H1 (cell line): ENCODE data around the gene CMTM5. TPM values are rescaled to one million over a fixed set of nuclear protein-coding genes. Genes with fewer than 3 reads are reported as not detected.

ENCODE experiments used
- CTCF ChIA-PET: fragments of 300-600 bp; sonication (Branson Sonifier 250); formaldehyde crosslinking; loops from one replicate; lab custom pipeline; 2021; ENCODE audit not compliant: partially characterized antibody; lab: Charles Lee
- POLR2A ChIA-PET: fragments of 300-600 bp; sonication (Branson Sonifier 250); formaldehyde crosslinking; loops from one replicate; lab custom pipeline; 2021; ENCODE audit warnings: inconsistent platforms; ENCODE audit not compliant: partially characterized antibody; lab: Charles Lee
- DNase-seq, 2 experiments: peaks; one replicate each; pipeline versions ENCODE4 v3.0.0 to v3.0.0-alpha.2; 2010 to 2022; ENCODE audit warnings: low spot score in 2 of 2, low read depth in 1 of 2, mixed read lengths in 1 of 2
- FAIRE-seq: peaks from 2 replicates; lab custom pipeline; 2011; peaks lifted over from hg19 to GRCh38; lab: Jason Lieb, UNC
- H2AFZ ChIP-seq: 2 replicates; pipeline ENCODE4 v1.8.1; 2012; ENCODE audit warnings: low read length, inconsistent platforms
- H2AK5ac ChIP-seq: 2 replicates; pipeline ENCODE4 v1.6.1; 2013; ENCODE audit warnings: low read depth, low read length
- H2BK120ac ChIP-seq: replicated peaks from 2 replicates; pipeline ENCODE3; 2013; ENCODE audit warnings: low read depth, low read length, inconsistent platforms
- H2BK12ac ChIP-seq: 2 replicates; pipeline ENCODE4 v1.6.1; 2013; ENCODE audit warnings: low read depth, low read length
- H2BK15ac ChIP-seq: 2 replicates; pipeline ENCODE4 v1.6.1; 2013; ENCODE audit warnings: low read length
- H2BK20ac ChIP-seq: 2 replicates; pipeline ENCODE4 v1.6.1; 2013; ENCODE audit warnings: low read length
- H2BK5ac ChIP-seq: 2 replicates; pipeline ENCODE4 v1.6.1; 2013; ENCODE audit warnings: low read depth, low read length
- H3K14ac ChIP-seq: 2 replicates; pipeline ENCODE4 v1.6.1; 2013; ENCODE audit warnings: inconsistent platforms; ENCODE audit not compliant: insufficient read length
- H3K18ac ChIP-seq: 2 replicates; pipeline ENCODE4 v1.6.1; 2013; ENCODE audit warnings: low read length; ENCODE audit errors: extremely low read depth
- H3K23ac ChIP-seq: 2 replicates; pipeline ENCODE4 v1.6.1; 2013; ENCODE audit warnings: inconsistent platforms; ENCODE audit not compliant: insufficient read length
- H3K23me2 ChIP-seq: 2 replicates; pipeline ENCODE4 v1.6.1; 2013; ENCODE audit warnings: low read depth, low read length
- H3K27ac ChIP-seq: 2 replicates; pipeline ENCODE4 v1.6.1; 2011; ENCODE audit warnings: low read depth, low read length, inconsistent platforms
- H3K27me3 ChIP-seq, 4 experiments: replicated peaks in 1 of 4; 1 replicate in 1 of 4; 2 replicates in 3 of 4; pipeline versions ENCODE4 v1.6.1 to v1.8.1; 2011 to 2013; ENCODE audit warnings: low read length in 3 of 4, mild to moderate bottlenecking in 3 of 4, inconsistent platforms in 2 of 4, mixed read lengths in 2 of 4, moderate library complexity in 1 of 4; ENCODE audit not compliant: control insufficient read depth in 3 of 4, insufficient read depth in 3 of 4; ENCODE audit errors: extremely low read depth in 1 of 4
- H3K36me3 ChIP-seq, 4 experiments: 2 replicates each; pipeline versions ENCODE4 v1.6.1 to v1.8.1; 2011 to 2013; ENCODE audit warnings: mild to moderate bottlenecking in 4 of 4, low read length in 3 of 4, moderate library complexity in 2 of 4, control low read depth in 1 of 4, inconsistent platforms in 1 of 4; ENCODE audit not compliant: insufficient read depth in 4 of 4, control insufficient read depth in 2 of 4
- H3K4ac ChIP-seq: replicated peaks from 2 replicates; pipeline ENCODE3; 2013; ENCODE audit warnings: low read length, low read depth, mixed read lengths, inconsistent platforms; ENCODE audit not compliant: insufficient read length
- H3K4me1 ChIP-seq, 4 experiments: replicated peaks in 1 of 4; 1 replicate in 1 of 4; 2 replicates in 3 of 4; pipeline versions ENCODE4 v1.6.1 to v1.8.1; 2011 to 2013; ENCODE audit warnings: low read length in 3 of 4, inconsistent platforms in 2 of 4, mixed read lengths in 1 of 4; ENCODE audit not compliant: insufficient read depth in 4 of 4, control insufficient read depth in 3 of 4
- H3K4me2 ChIP-seq, 2 experiments: 2 replicates each; pipeline versions ENCODE4 v1.6.1 to v1.8.1; 2011 to 2013; ENCODE audit warnings: low read depth in 2 of 2, low read length in 2 of 2, control low read depth in 1 of 2, inconsistent platforms in 1 of 2, mild to moderate bottlenecking in 1 of 2; ENCODE audit not compliant: insufficient read depth in 1 of 2
- H3K4me3 ChIP-seq, 4 experiments: fragments of 200-600, 300-600 bp in 1 of 4; sonication (generic), shearing (Covaris generic), sonication (Bioruptor Twin) in 1 of 4; 2 replicates each; pipeline versions ENCODE4 v1.5.1 to v1.8.1; 2011 to 2016; ENCODE audit warnings: low read length in 4 of 4, low read depth in 3 of 4, control low read depth in 2 of 4, inconsistent platforms in 2 of 4, mild to moderate bottlenecking in 2 of 4, mixed read lengths in 1 of 4, moderate library complexity in 1 of 4; ENCODE audit not compliant: insufficient read depth in 2 of 4; ENCODE audit errors: extremely low read depth in 1 of 4
- H3K56ac ChIP-seq: replicated peaks from 2 replicates; pipeline ENCODE3; 2013; ENCODE audit warnings: low read depth, mild to moderate bottlenecking, mixed read lengths, low read length, inconsistent platforms; ENCODE audit not compliant: insufficient read length
- H3K79me1 ChIP-seq: 2 replicates; pipeline ENCODE4 v1.6.1; 2013; ENCODE audit warnings: low read depth, low read length, control low read depth
- H3K79me2 ChIP-seq, 2 experiments: 2 replicates each; pipeline versions ENCODE4 v1.6.1 to v1.8.1; 2012 to 2013; ENCODE audit warnings: low read length in 2 of 2, mild to moderate bottlenecking in 2 of 2, inconsistent platforms in 1 of 2; ENCODE audit not compliant: insufficient read depth in 2 of 2, control insufficient read depth in 1 of 2
- H3K9ac ChIP-seq, 4 experiments: replicated peaks in 1 of 4; 1 replicate in 1 of 4; 2 replicates in 3 of 4; pipeline versions ENCODE4 v1.6.1 to v1.8.1; 2011 to 2013; ENCODE audit warnings: low read depth in 3 of 4, low read length in 3 of 4, control low read depth in 2 of 4, mild to moderate bottlenecking in 2 of 4, moderate library complexity in 2 of 4, inconsistent platforms in 1 of 4; ENCODE audit errors: extremely low read depth in 1 of 4
- H3K9me3 ChIP-seq, 2 experiments: 2 replicates each; pipeline versions ENCODE4 v1.6.1 to v1.8.1; 2012 to 2013; ENCODE audit warnings: mild to moderate bottlenecking in 2 of 2, moderate library complexity in 2 of 2, control low read depth in 1 of 2, inconsistent platforms in 1 of 2, low read depth in 1 of 2, low read length in 1 of 2, mixed read lengths in 1 of 2; ENCODE audit not compliant: insufficient read depth in 2 of 2
- H4K20me1 ChIP-seq, 2 experiments: replicated peaks in 1 of 2; 2 replicates each; pipeline versions ENCODE3 to v1.8.1; 2011 to 2013; ENCODE audit warnings: inconsistent platforms in 2 of 2, low read length in 2 of 2, mild to moderate bottlenecking in 1 of 2; ENCODE audit not compliant: insufficient read depth in 2 of 2, control insufficient read depth in 1 of 2
- H4K5ac ChIP-seq: 2 replicates; pipeline ENCODE4 v1.6.1; 2013; ENCODE audit warnings: low read length, low read depth, mixed read lengths, inconsistent platforms; ENCODE audit not compliant: insufficient read length
- H4K8ac ChIP-seq: 2 replicates; pipeline ENCODE4 v1.8.0; 2013; ENCODE audit warnings: mild to moderate bottlenecking, moderate library complexity, low read length, inconsistent platforms; ENCODE audit not compliant: insufficient read depth; ENCODE audit errors: extremely low read depth
- H4K91ac ChIP-seq: replicated peaks from 2 replicates; pipeline ENCODE3; 2013; ENCODE audit warnings: low read length, mixed read lengths, inconsistent platforms; ENCODE audit not compliant: insufficient read length
- ASH2L ChIP-seq: fragments of 200-600, 300-600 bp; sonication (generic); IDR thresholded peaks from one replicate; pipeline ENCODE4 v1.7.1; 2017; ENCODE audit warnings: low read length
- BCL11A ChIP-seq, 2 experiments: IDR thresholded peaks; one replicate each; pipeline ENCODE4 v1.6.1; 2011; ENCODE audit warnings: low read depth in 2 of 2, low read length in 2 of 2, mild to moderate bottlenecking in 2 of 2
- CTBP2 ChIP-seq: IDR thresholded peaks from 2 replicates; pipeline ENCODE4 v1.7.0; 2011; ENCODE audit warnings: borderline replicate concordance, mild to moderate bottlenecking, moderate library complexity, mixed read lengths, low read length; ENCODE audit not compliant: insufficient read depth, insufficient read length
- JUN ChIP-seq: IDR thresholded peaks from 2 replicates; pipeline ENCODE4 v1.6.1; 2011; ENCODE audit warnings: low read depth, mild to moderate bottlenecking, improper control_type of control experiment, low read length
- MAFK ChIP-seq: IDR thresholded peaks from 2 replicates; pipeline ENCODE4 v1.6.1; 2012; ENCODE audit warnings: low read depth, mild to moderate bottlenecking, improper control_type of control experiment, low read length
- NRF1 ChIP-seq: IDR thresholded peaks from 2 replicates; pipeline ENCODE4 v1.6.1; 2011; ENCODE audit warnings: mild to moderate bottlenecking, low read depth, low read length, improper control_type of control experiment
- RXRA ChIP-seq: IDR thresholded peaks from 2 replicates; pipeline ENCODE4 v1.6.1; 2011; ENCODE audit warnings: low read depth, mild to moderate bottlenecking, low read length, moderate library complexity; ENCODE audit not compliant: insufficient read depth
- SP1 ChIP-seq: IDR thresholded peaks from 2 replicates; pipeline ENCODE4 v1.6.1; 2011; ENCODE audit warnings: low read depth, low read length
- SP2 ChIP-seq: IDR thresholded peaks from 2 replicates; pipeline ENCODE4 v1.6.1; 2012; ENCODE audit warnings: mild to moderate bottlenecking, low read length, inconsistent platforms
- TAF7 ChIP-seq: optimal IDR thresholded peaks from 2 replicates; pipeline ENCODE3; 2011; ENCODE audit warnings: low read depth, mild to moderate bottlenecking, inconsistent platforms, low read length, moderate library complexity, borderline replicate concordance
- ZNF274 ChIP-seq: IDR thresholded peaks from 2 replicates; pipeline ENCODE4 v1.7.0; 2012; ENCODE audit warnings: low read length, borderline replicate concordance; ENCODE audit errors: extremely low read depth
- whole genome bisulfite sequencing, 2 experiments: shearing (Covaris generic) in 1 of 2; methylation state at CpG; one replicate each; pipeline versions ENCODE4 v1.1.6 to v1.1.7; 2013 to 2015; ENCODE audit warnings: low lambda C conversion rate in 2 of 2, mixed read lengths in 2 of 2, inconsistent platforms in 1 of 2, low coverage in 1 of 2, missing lambda C conversion rate in 1 of 2; ENCODE audit not compliant: insufficient replicate concordance in 2 of 2, insufficient coverage in 1 of 2, insufficient read length in 1 of 2; ENCODE audit errors: extremely low coverage in 1 of 2, missing lambda C conversion rate in 1 of 2; 5-methylcytosine and 5-hydroxymethylcytosine counted together
- polyA plus RNA-seq, 7 experiments: library from polyadenylated mRNA; depleted of rRNA in 3 of 7; stranded (reverse) in 5 of 7; unstranded in 2 of 7; fragments of >200 nt in 5 of 7; fragments of 200-250 nt in 2 of 7; gene quantifications; 1 replicate in 5 of 7; 2 replicates in 1 of 7; 4 replicates in 1 of 7; pipeline versions ENCODE4 v1.2.1 to v1.2.3, GENCODE V29; 2011 to 2013; ENCODE audit warnings: missing spikeins in 2 of 7, mixed read lengths in 2 of 7
- total RNA-seq: library from RNA; stranded (reverse); fragmentation: NEBNext Ultra II Directional; extraction: Animal tissue kit (Norgen Biotek cat#: 25700); gene quantifications from 2 replicates; pipeline ENCODE4 v1.2.1, GENCODE V29; 2021
- TF ChIP-seq, protein P1 (sequence below), 3 experiments: IDR thresholded peaks; 1 replicate in 2 of 3; 2 replicates in 1 of 3; pipeline versions ENCODE4 v1.5.1 to v1.6.1; 2011; ENCODE audit warnings: low read length in 3 of 3, mild to moderate bottlenecking in 3 of 3, inconsistent platforms in 2 of 3, low read depth in 1 of 3, moderate library complexity in 1 of 3; ENCODE audit not compliant: insufficient read depth in 1 of 3; ENCODE audit errors: control extremely low read depth in 1 of 3

CMTM5 gene
- total and polyA plus RNA-seq, 2 of the 8 experiments (the other 6 are each of a cell fraction or from before 2014, with no cell fraction given): 2.1 TPM; not detected in 1

DNA sequence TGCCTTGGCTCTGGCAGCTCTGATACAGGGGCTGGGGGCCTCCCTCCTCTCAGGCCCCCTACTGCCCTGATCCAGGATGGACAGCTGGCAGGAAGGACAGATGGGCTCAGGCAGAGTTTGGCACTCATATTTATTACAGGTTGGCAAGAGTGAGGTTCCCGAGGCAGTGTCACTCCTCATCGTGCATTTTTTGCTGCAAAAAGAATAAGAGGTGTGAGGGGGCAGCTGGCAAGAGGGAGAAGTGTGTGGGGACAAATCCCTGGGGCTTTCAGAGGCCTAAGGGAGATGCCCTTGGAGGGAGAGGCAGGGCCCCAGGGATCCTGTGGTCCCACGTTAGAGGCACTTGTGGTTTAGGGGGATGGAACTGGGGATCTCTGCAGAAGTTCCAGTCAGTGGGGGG, 5.0 kb downstream of the CMTM5 start:
- H4K91ac ChIP-seq: no peak overlapping the region
- H3K9ac ChIP-seq: no peak overlapping the region
- no peak overlapping the region for H3K4me3 ChIP-seq
- WGBS, 2 experiments: 73% methylated on average over 3 of the region's 3 CpGs; no CpG with 5 or more reads in 1 of the 2 experiments
- H2AFZ ChIP-seq: no peak overlapping the region
- H2BK15ac ChIP-seq: no peak overlapping the region
- H2BK120ac ChIP-seq: no peak overlapping the region
- ChIA-PET CTCF (interaction anchor here (1.0 to 15.0 kb wide), 8 partner anchors 13 to 186 kb away, joined by 3 to 333 read pairs (median 4); partner anchors contain the start of genes AP1G2, EFS and SLC22A17), POLR2A (interaction anchor here (1.4 kb wide), 1 partner anchor 9 kb away, joined by 3 read pairs; the partner anchor contains the start of gene IL25)
- H2BK12ac ChIP-seq: no peak overlapping the region
- no peaks in the 10 kb centered on the region for H4K20me1 ChIP-seq
- H3K79me2 ChIP-seq: no peaks in the 10 kb centered on the region
- FAIRE-seq (no peak), DNase-seq (no peak)
- H4K5ac ChIP-seq: no peak overlapping the region
- H3K23me2 ChIP-seq: no peaks in the 10 kb centered on the region; the same call in 1 of the 2 replicates
- no peak overlapping the region for H3K23ac ChIP-seq
- H3K14ac ChIP-seq: no peak overlapping the region
- H3K9me3 ChIP-seq: no peaks in the 10 kb centered on the region
- no peak overlapping the region for H4K8ac ChIP-seq
- TF ChIP-seq MAFK: no peak
- TF ChIP-seq, protein P1, sequence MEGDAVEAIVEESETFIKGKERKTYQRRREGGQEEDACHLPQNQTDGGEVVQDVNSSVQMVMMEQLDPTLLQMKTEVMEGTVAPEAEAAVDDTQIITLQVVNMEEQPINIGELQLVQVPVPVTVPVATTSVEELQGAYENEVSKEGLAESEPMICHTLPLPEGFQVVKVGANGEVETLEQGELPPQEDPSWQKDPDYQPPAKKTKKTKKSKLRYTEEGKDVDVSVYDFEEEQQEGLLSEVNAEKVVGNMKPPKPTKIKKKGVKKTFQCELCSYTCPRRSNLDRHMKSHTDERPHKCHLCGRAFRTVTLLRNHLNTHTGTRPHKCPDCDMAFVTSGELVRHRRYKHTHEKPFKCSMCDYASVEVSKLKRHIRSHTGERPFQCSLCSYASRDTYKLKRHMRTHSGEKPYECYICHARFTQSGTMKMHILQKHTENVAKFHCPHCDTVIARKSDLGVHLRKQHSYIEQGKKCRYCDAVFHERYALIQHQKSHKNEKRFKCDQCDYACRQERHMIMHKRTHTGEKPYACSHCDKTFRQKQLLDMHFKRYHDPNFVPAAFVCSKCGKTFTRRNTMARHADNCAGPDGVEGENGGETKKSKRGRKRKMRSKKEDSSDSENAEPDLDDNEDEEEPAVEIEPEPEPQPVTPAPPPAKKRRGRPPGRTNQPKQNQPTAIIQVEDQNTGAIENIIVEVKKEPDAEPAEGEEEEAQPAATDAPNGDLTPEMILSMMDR (IDR thresholded peaks at IDR 0.05; ENCODE audit: control extremely low read depth in 1 of 3, insufficient read depth in 1 of 3, low read depth in 1 of 3, low read length in 3 of 3): no peak
- no peak for TF ChIP-seq SP2
- no peak for TF ChIP-seq RXRA
- no peak for TF ChIP-seq BCL11A (IDR thresholded peaks at IDR 0.05; ENCODE audit: low read depth in 2 of 2, low read length in 2 of 2)
- no peak for TF ChIP-seq JUN
- TF ChIP-seq SP1: no peak
- TF ChIP-seq ZNF274: no peak
- no peak for TF ChIP-seq ASH2L
- no peak for TF ChIP-seq CTBP2
- no peak for TF ChIP-seq NRF1
- no peak for TF ChIP-seq TAF7
- H3K79me1 ChIP-seq: no peaks in the 10 kb centered on the region
- H3K4me2 ChIP-seq: no peak overlapping the region
- H2BK20ac ChIP-seq: no peak overlapping the region
- no peak overlapping the region for H3K18ac ChIP-seq
- H3K36me3 ChIP-seq: no peaks in the 10 kb centered on the region
- H2BK5ac ChIP-seq: no peak overlapping the region
- H3K4ac ChIP-seq: no peak overlapping the region
- H3K4me1 ChIP-seq: peaks cover 0 to 6% (median 2%) of the 10 kb centered on the region in 4 experiments; a peak in 3 of 7 replicates
- H3K27me3 ChIP-seq: peaks cover 0 to 17% (median 10%) of the 10 kb centered on the region in 4 experiments; a peak in 6 of 7 replicates
- H2AK5ac ChIP-seq: no peak overlapping the region
- H3K56ac ChIP-seq: no peak overlapping the region
- H3K27ac ChIP-seq: no peak overlapping the region
